ENCODE measurements around the gene LYPD6.
"Not testable (repeated sequence)": the region's sequence is repeated elsewhere in the genome, so short reads cannot be mapped to it uniquely, and the experiment has no call there.

The LYPD6 gene

DNA sequence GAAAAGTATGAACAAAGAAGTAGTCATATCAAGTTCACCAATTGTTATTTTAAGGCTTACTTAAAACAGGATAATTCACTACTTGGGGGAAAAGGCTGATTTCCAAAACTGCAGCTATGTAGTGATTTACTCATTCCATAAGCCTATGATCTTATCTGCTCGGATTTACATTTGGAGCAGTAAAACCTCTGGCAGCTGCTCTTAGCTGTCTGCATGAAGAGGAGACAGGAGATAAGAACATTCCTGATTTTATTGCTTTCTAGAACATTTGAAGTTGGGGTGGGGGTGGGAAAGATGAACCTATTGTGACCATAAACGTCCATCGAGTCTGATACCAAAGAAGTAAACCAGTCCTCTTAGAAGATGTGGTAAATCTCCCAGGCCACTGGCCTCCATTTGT is 136.2 kb downstream of the LYPD6 start:
- Mint-ChIP-seq H3K27me3 (no peaks in the 10 kb centered on the region), H3K27ac (no peak overlapping the region), H3K4me3 (no peak overlapping the region), H3K9me3 (peaks cover 0 to 2% of the 10 kb centered on the region in 2 donors), H3K4me1 (no peaks in the 10 kb centered on the region), H3K36me3 (no peaks in the 10 kb centered on the region)
- DNase-seq (no peak), ATAC-seq (replicated peaks) (no peak)

GRCh38 chr2:149467436-149467835 is 137.0 kb downstream of the LYPD6 start:
- H3K4me1 Mint-ChIP-seq = no peaks in the 10 kb centered on the region
- H3K36me3 Mint-ChIP-seq = no peaks in the 10 kb centered on the region
- DNase-seq = no peak
- no peak overlapping the region for H3K4me3 Mint-ChIP-seq
- no peaks in the 10 kb centered on the region for H3K9me3 Mint-ChIP-seq
- no peak for ATAC-seq (replicated peaks)
- no peak overlapping the region for H3K27ac Mint-ChIP-seq
- no peaks in the 10 kb centered on the region for H3K27me3 Mint-ChIP-seq

GRCh38 chr2:149468636-149469035 is 138.2 kb downstream of the LYPD6 start:
- H3K27me3 Mint-ChIP-seq = no peaks in the 10 kb centered on the region
- H3K36me3 Mint-ChIP-seq = no peaks in the 10 kb centered on the region
- no peak for DNase-seq
- ATAC-seq (replicated peaks) = no peak
- no peak overlapping the region for H3K4me3 Mint-ChIP-seq
- H3K9me3 Mint-ChIP-seq = no peaks in the 10 kb centered on the region
- H3K4me1 Mint-ChIP-seq = no peaks in the 10 kb centered on the region
- no peak overlapping the region for H3K27ac Mint-ChIP-seq

DNA sequence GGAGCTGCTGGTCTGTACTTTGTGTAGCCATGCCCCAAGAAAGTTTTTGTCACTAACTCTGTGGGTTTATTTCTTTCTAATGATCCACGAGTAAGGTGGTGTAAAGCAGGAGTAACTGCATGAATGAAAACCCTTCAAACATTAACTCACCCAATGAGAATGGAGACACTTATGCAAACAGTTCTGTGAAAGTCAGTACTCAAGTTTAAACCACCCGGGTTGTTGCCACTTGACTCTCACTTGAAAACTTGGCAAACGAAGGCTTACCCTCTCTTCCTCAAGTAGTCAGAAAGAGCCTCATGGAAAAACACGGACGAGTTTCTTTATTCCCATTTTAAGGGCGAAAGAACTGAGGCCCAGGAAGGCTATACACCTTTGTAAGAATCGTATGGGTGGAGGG is 139.7 kb downstream of the LYPD6 start:
- no peak for ATAC-seq (replicated peaks)
- H3K36me3 Mint-ChIP-seq = no peaks in the 10 kb centered on the region
- H3K4me3 Mint-ChIP-seq = no peak overlapping the region
- H3K4me1 Mint-ChIP-seq = no peaks in the 10 kb centered on the region
- no peak for DNase-seq
- no peak overlapping the region for H3K27ac Mint-ChIP-seq
- H3K9me3 Mint-ChIP-seq = no peaks in the 10 kb centered on the region
- H3K27me3 Mint-ChIP-seq = no peaks in the 10 kb centered on the region

DNA sequence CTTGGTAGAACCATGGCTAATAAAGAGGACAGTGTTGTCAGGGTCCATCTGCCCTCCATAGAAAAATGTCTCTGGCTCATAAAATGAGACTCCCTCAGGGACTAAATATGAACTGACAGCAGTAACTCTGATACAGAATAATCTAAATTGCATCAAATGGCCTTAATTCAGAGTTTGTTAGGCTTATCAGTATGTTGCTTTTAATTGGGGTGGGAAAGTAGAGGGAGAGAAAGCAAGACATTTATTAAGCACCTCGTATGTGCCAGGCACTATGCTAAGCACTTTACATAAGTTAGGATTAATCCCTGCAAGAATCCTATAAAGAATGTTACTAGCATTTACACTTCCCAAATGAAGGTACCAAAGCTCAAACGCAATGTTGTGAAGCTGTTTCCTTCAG is 142.0 kb downstream of the LYPD6 start:
- Mint-ChIP-seq H3K27me3 (no peaks in the 10 kb centered on the region), H3K27ac (no peak overlapping the region)

DNA sequence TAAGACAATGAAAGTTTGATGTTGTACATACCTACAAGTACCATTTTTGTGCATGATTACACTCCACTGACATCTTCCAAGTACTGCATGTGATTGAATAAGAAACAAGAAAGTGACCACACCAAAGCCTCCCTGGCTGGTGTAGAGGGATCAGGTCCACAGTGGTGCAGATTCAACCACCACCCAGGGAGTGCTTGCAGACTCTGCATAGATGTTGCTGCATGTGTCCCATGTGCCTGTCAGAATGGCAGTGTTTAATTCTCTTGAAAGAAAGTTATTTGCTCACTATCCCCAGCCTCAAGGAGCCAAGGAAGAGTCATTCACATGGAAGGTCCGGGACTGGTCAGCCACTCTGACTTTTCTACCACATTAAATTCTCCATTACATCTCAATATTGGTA is 142.7 kb downstream of the LYPD6 start:
- no peak for DNase-seq
- Mint-ChIP-seq H3K36me3 (no peaks in the 10 kb centered on the region), H3K27me3 (no peaks in the 10 kb centered on the region), H3K4me3 (no peak overlapping the region), H3K27ac (no peak overlapping the region), H3K4me1 (no peaks in the 10 kb centered on the region), H3K9me3 (no peaks in the 10 kb centered on the region)
- no peak for ATAC-seq (replicated peaks)

More for the DNA sequence above, 142.0 kb downstream of the LYPD6 start:
- DNase-seq = no peak
- H3K4me1 Mint-ChIP-seq = no peaks in the 10 kb centered on the region
- no peak for ATAC-seq (replicated peaks)
- H3K4me3 Mint-ChIP-seq = no peak overlapping the region
- no peaks in the 10 kb centered on the region for H3K9me3 Mint-ChIP-seq
- H3K36me3 Mint-ChIP-seq = no peaks in the 10 kb centered on the region

DNA sequence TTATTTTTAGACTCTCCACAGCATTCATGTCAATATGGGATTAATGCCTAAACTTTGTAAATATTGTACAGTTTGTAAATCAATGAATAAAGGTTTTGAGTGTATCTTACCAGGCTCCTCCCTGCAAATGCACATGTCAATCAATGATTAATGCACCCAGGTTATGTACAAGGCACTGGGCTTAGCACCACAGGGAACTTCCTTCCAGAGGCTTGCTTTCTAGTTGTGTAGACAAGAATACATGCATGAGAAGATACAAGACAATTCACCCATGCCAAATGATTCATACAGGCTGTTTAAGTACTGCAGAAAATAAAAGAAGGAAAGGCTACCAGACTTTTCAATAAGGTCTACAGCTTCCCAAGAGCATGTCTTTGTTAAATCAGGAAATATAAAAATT is 143.1 kb downstream of the LYPD6 start:
- H3K4me3 Mint-ChIP-seq = no peak overlapping the region
- H3K27ac Mint-ChIP-seq = no peak overlapping the region
- ATAC-seq (replicated peaks) = no peak
- H3K27me3 Mint-ChIP-seq = no peaks in the 10 kb centered on the region
- H3K9me3 Mint-ChIP-seq = no peaks in the 10 kb centered on the region
- no peak for DNase-seq
- no peaks in the 10 kb centered on the region for H3K4me1 Mint-ChIP-seq
- H3K36me3 Mint-ChIP-seq = no peaks in the 10 kb centered on the region

GRCh38 chr2:149483004-149483605 is 152.7 kb downstream of the LYPD6 start:
- Mint-ChIP-seq H3K27me3 (no peaks in the 10 kb centered on the region), H3K4me3 (no peak overlapping the region), H3K36me3 (no peaks in the 10 kb centered on the region), H3K27ac (no peak overlapping the region), H3K9me3 (peaks cover 0 to 2% of the 10 kb centered on the region in 2 donors), H3K4me1 (no peaks in the 10 kb centered on the region)
- ATAC-seq (replicated peaks) = no peak
- no peak for DNase-seq

- ATAC-seq (replicated peaks) (no peak), DNase-seq (no peak)
- Mint-ChIP-seq H3K4me1 (no peaks in the 10 kb centered on the region), H3K27me3 (no peaks in the 10 kb centered on the region), H3K27ac (no peak overlapping the region), H3K36me3 (no peaks in the 10 kb centered on the region), H3K4me3 (no peak overlapping the region), H3K9me3 (no peaks in the 10 kb centered on the region)
Observed at GRCh38 chr2:149486664-149487063, 156.3 kb downstream of the LYPD6 start.

- Mint-ChIP-seq H3K27me3 (no peaks in the 10 kb centered on the region), H3K4me1 (no peaks in the 10 kb centered on the region), H3K36me3 (no peaks in the 10 kb centered on the region), H3K4me3 (no peak overlapping the region), H3K27ac (no peak overlapping the region), H3K9me3 (no peaks in the 10 kb centered on the region)
- no peak for DNase-seq
- ATAC-seq (replicated peaks) = no peak
Observed at GRCh38 chr2:149487189-149487588, 156.8 kb downstream of the LYPD6 start.

- Mint-ChIP-seq H3K36me3 (no peaks in the 10 kb centered on the region), H3K4me1 (no peaks in the 10 kb centered on the region), H3K27ac (no peak overlapping the region), H3K9me3 (no peaks in the 10 kb centered on the region), H3K4me3 (no peak overlapping the region), H3K27me3 (no peaks in the 10 kb centered on the region)
- ATAC-seq (replicated peaks) (no peak), DNase-seq (no peak)
Observed at GRCh38 chr2:149488706-149489440, 158.5 kb downstream of the LYPD6 start.

DNA sequence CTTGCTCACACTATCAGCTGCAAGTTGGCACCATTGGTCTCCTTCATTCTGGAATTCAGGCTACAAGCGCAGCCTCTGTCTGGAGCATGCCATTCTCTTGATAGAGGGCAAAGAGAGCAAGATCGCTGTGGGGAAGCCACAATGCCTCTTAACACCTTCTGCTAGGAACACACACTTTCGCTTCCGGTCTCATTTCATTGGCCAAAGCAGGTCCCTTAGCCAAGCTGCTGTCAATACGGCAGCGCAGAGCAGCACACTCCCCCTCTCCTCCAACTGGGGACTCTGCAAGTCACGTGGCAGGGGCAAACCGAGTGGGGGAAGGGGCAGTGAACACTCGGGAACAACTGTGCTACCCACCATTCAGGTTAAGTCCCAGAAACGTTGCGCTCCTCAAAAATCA is 159.1 kb downstream of the LYPD6 start:
- Mint-ChIP-seq H3K36me3 (no peaks in the 10 kb centered on the region), H3K27me3 (no peaks in the 10 kb centered on the region), H3K27ac (no peak overlapping the region), H3K4me3 (no peak overlapping the region), H3K9me3 (peaks cover 0 to 2% of the 10 kb centered on the region in 2 donors), H3K4me1 (no peaks in the 10 kb centered on the region)
- DNase-seq (no peak), ATAC-seq (replicated peaks) (no peak)

DNA sequence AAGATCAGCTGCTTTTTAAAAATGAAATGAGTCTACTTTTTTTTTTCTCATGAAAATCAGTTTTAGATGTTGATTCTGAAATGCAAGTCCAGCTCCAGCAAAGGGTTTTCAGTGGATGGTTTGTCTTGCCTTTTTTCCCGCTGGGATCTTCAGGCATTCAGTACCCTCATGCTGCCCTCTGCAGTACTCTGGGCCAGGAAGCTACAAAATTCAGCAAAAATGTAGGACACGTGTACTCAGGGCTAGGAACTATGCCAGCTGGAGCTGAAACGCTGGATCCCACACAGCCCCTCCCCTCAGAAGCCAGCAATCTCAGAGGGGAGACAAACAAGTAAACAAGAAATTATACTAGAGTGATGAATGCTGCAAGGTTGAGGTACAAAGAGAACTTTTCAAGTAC is 159.9 kb downstream of the LYPD6 start:
- no peak overlapping the region for H3K4me3 Mint-ChIP-seq
- no peak for DNase-seq

GRCh38 chr2:149492923-149493322 is 162.5 kb downstream of the LYPD6 start:
- ATAC-seq (replicated peaks) = no peak
- DNase-seq = no peak
- no peak overlapping the region for H3K27ac Mint-ChIP-seq
- no peaks in the 10 kb centered on the region for H3K4me1 Mint-ChIP-seq
- peaks cover 2 to 5% of the 10 kb centered on the region in 2 donors for H3K9me3 Mint-ChIP-seq
- H3K36me3 Mint-ChIP-seq = no peaks in the 10 kb centered on the region
- no peaks in the 10 kb centered on the region for H3K27me3 Mint-ChIP-seq
- no peak overlapping the region for H3K4me3 Mint-ChIP-seq

More for the DNA sequence above, 159.9 kb downstream of the LYPD6 start:
- H3K27me3 Mint-ChIP-seq = no peaks in the 10 kb centered on the region
- no peak for ATAC-seq (replicated peaks)
- peaks cover 0 to 2% of the 10 kb centered on the region in 2 donors for H3K9me3 Mint-ChIP-seq
- H3K36me3 Mint-ChIP-seq = no peaks in the 10 kb centered on the region
- H3K4me1 Mint-ChIP-seq = no peaks in the 10 kb centered on the region
- no peak overlapping the region for H3K27ac Mint-ChIP-seq

DNA sequence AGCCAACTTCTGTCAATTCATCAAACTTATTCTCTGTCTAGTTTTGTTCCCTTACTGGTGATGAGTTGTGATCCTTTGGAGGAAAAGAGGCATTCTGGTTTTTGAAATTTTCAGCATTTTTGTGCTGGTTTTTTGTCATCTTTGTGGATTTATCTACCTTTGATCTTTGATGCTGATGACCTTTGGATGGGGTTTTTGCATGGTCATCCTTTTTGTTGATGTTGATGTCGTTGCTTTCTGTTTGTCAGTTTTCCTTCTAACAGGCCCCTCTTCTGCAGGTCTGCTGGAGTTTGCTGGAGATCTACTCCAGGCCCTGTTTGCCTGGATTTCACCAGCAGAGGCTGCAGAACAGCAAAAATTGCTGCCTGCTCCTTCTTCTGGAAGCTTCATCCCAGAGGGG is 168.8 kb downstream of the LYPD6 start:
- not testable (repeated sequence) for H3K27me3 Mint-ChIP-seq; H3K4me1 Mint-ChIP-seq; H3K27ac Mint-ChIP-seq; ATAC-seq (replicated peaks); H3K9me3 Mint-ChIP-seq; H3K36me3 Mint-ChIP-seq; H3K4me3 Mint-ChIP-seq; DNase-seq

Data from stimulated activated naive B cell treated with anti-CD40 and anti-IgM and Interleukin-4, amounts not matched to agents 10 μg/mL and 1 μg/mL and 100 μg/mL, for 72 hours (primary cell).